HepG2 (cell line): ENCODE measurements around the gene KDM5B. TPM values are rescaled to one million over a fixed set of nuclear protein-coding genes. Genes with fewer than 3 reads are reported as not detected.
A peak's percentile ranks its signal among the peaks of the same experiment; 100 is the strongest.

Experiments used
- AHDC1 ChIP-seq: sonication (generic); formaldehyde crosslinking; IDR thresholded peaks from 2 replicates; pipeline ENCODE4 v1.5.1; 2020; ENCODE audit warnings: mild to moderate bottlenecking, missing genetic modification reagents, borderline replicate concordance
- ARID5B ChIP-seq: IDR thresholded peaks from 2 replicates; pipeline ENCODE4 v1.4.0; 2020; ENCODE audit warnings: mild to moderate bottlenecking, missing genetic modification reagents
- ASH2L ChIP-seq: fragments of 300-600, 200-600 bp; sonication (generic); IDR thresholded peaks from 2 replicates; pipeline ENCODE4 v1.7.0; 2017; ENCODE audit warnings: low read depth, mild to moderate bottlenecking, moderate library complexity, mixed read lengths, low read length; ENCODE audit not compliant: insufficient read length
- ATF7 ChIP-seq, 2 experiments: fragments of 450-650 bp in 1 of 2; sonication (generic) in 1 of 2; formaldehyde crosslinking in 1 of 2; IDR thresholded peaks; 2 replicates each; pipeline versions ENCODE4 v1.4.0 to v1.6.1; 2016 to 2020; ENCODE audit warnings: antibody characterized with exemption in 1 of 2, mild to moderate bottlenecking in 1 of 2, missing genetic modification reagents in 1 of 2
- HMG20B ChIP-seq: conservative IDR thresholded peaks from 2 replicates; pipeline ENCODE4 v1.6.1; 2016; ENCODE audit warnings: missing genetic modification reagents, missing compliant biosample characterization
- NAIF1 ChIP-seq: sonication (generic); formaldehyde crosslinking; IDR thresholded peaks from 2 replicates; pipeline ENCODE4 v1.5.0; 2020; ENCODE audit warnings: mild to moderate bottlenecking, missing genetic modification reagents, borderline replicate concordance
- ZNF235 ChIP-seq: sonication (generic); formaldehyde crosslinking; IDR thresholded peaks from 2 replicates; pipeline ENCODE4 v1.8.1; 2023; ENCODE audit warnings: mild to moderate bottlenecking, missing genetic modification reagents, borderline replicate concordance
- ZNF644 ChIP-seq: IDR thresholded peaks from 2 replicates; pipeline ENCODE4 v1.6.1; 2016; ENCODE audit warnings: low read depth
- ZNF773 ChIP-seq: sonication (generic); formaldehyde crosslinking; IDR thresholded peaks from 2 replicates; pipeline ENCODE4 v1.4.0; 2020; ENCODE audit warnings: missing genetic modification reagents, borderline replicate concordance
- ZSCAN20 ChIP-seq: sonication (generic); formaldehyde crosslinking; IDR thresholded peaks from 2 replicates; pipeline ENCODE4 v1.4.0; 2020; ENCODE audit warnings: missing genetic modification reagents, mild to moderate bottlenecking, borderline replicate concordance
- ZSCAN22 ChIP-seq: sonication (generic); formaldehyde crosslinking; IDR thresholded peaks from 2 replicates; pipeline ENCODE4 v1.4.0; 2020; ENCODE audit warnings: mild to moderate bottlenecking, missing genetic modification reagents
- polyA plus RNA-seq, 8 experiments: library from polyadenylated mRNA; depleted of rRNA in 3 of 8; stranded (reverse) in 7 of 8; unstranded in 1 of 8; fragments of >200 nt; fragmentation: Illumina TruSeq in 4 of 8; extraction: Trizol in 4 of 8; gene quantifications; 2 replicates each; pipeline versions ENCODE4 v1.2.1 to v1.2.3, GENCODE V29; 2011 to 2016; ENCODE audit warnings: low read depth in 4 of 8, missing spikeins in 1 of 8, mixed read lengths in 1 of 8; ENCODE audit not compliant: insufficient read depth in 1 of 8
- total RNA-seq, 5 experiments: library from RNA; depleted of rRNA; stranded (reverse); fragments of >200 nt; fragmentation: Illumina TruSeq; extraction: Trizol; gene quantifications; 2 replicates each; pipeline ENCODE4 v1.2.3, GENCODE V29; 2016; ENCODE audit warnings: low read depth in 1 of 5
- TF ChIP-seq, protein P1 (sequence below): sonication (generic); formaldehyde crosslinking; IDR thresholded peaks from 2 replicates; pipeline ENCODE4 v1.8.0; 2022; ENCODE audit warnings: missing genetic modification reagents, low read depth, mild to moderate bottlenecking, borderline replicate concordance
- TF ChIP-seq, protein P2 (sequence below): IDR thresholded peaks from 2 replicates; pipeline ENCODE4 v1.6.1; 2016; ENCODE audit warnings: low read depth, borderline replicate concordance
- TF ChIP-seq, protein P3 (sequence below): fragments of 450-650 bp; IDR thresholded peaks from 2 replicates; pipeline ENCODE4 v1.6.1; 2017; ENCODE audit warnings: mild to moderate bottlenecking

The KDM5B gene
- total and polyA plus RNA-seq, 2 of the 13 experiments (the other 11 are each of a cell fraction or from before 2014, with no cell fraction given) = 34.2 to 35.4 TPM

DNA sequence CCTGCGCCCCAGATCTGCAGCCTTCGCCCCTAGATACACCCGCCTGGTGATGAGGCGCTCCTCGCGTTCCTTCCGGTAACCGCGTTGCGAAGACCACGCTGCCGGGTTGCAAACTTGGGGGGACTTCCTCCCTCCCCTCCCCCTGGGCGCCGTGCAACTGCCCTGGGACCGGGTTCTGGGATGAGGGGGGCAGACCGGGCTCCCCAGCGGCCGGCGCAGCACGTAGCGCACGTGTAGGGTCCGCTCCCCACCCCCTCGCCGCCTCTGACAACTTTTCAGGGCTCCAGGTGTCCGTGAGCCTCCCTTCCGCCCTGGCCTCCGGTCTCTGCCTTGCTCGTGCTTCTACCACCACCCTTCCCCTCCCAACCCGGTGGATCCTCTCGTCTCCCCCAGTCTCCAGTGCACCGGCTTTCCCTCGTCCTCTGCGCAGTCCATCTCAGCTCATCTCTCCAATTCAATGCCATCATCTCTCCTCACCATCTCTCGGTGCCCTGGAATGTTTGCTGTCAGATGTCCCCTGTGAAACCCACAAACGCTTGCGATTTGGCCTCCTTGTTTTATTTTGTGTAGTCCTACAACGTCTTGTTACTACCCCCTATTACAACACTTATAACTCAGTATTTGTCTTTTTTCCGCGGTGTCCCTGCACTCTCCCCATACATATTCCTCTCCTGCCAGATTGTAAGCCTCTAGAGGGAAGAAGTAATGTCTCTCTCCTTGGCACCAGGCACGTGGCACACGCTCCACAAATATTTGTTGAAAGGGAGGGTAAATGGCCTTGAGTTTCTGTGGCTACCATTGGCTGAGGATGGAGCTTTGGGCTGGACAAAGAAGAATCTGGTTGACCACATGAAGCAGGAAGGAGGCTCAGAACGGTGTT is 3.3 kb upstream of the KDM5B start (continued):
- no peak for TF ChIP-seq HMG20B
- peak; percentile 63 for TF ChIP-seq ARID5B (CRISPR knock-in tag)
- TF ChIP-seq, protein P1, sequence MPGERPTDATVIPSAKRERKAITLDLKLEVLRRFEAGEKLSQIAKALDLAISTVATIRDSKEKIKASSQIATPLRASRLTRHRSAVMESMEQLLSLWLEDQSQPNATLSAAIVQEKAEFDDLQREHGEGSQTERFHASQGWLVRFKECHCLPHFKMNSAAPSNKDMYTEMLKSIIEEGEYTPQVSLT (CRISPR knock-in tag) = no peak
- no peak for TF ChIP-seq ASH2L
- TF ChIP-seq NAIF1 = 0 out of 2 replicates have a peak, but pooled peaks have one; percentile 20
- TF ChIP-seq ZSCAN22 (CRISPR knock-in tag) = 0 out of 2 replicates have a peak, but pooled peaks have one; percentile 38
- TF ChIP-seq, protein P2, sequence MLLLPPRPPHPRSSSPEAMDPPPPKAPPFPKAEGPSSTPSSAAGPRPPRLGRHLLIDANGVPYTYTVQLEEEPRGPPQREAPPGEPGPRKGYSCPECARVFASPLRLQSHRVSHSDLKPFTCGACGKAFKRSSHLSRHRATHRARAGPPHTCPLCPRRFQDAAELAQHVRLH (CRISPR knock-in tag) = no peak
- TF ChIP-seq, protein P3, sequence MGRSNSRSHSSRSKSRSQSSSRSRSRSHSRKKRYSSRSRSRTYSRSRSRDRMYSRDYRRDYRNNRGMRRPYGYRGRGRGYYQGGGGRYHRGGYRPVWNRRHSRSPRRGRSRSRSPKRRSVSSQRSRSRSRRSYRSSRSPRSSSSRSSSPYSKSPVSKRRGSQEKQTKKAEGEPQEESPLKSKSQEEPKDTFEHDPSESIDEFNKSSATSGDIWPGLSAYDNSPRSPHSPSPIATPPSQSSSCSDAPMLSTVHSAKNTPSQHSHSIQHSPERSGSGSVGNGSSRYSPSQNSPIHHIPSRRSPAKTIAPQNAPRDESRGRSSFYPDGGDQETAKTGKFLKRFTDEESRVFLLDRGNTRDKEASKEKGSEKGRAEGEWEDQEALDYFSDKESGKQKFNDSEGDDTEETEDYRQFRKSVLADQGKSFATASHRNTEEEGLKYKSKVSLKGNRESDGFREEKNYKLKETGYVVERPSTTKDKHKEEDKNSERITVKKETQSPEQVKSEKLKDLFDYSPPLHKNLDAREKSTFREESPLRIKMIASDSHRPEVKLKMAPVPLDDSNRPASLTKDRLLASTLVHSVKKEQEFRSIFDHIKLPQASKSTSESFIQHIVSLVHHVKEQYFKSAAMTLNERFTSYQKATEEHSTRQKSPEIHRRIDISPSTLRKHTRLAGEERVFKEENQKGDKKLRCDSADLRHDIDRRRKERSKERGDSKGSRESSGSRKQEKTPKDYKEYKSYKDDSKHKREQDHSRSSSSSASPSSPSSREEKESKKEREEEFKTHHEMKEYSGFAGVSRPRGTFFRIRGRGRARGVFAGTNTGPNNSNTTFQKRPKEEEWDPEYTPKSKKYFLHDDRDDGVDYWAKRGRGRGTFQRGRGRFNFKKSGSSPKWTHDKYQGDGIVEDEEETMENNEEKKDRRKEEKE = no peak
- no peak for TF ChIP-seq ZNF644 (CRISPR knock-in tag)
- no peak for TF ChIP-seq ZNF235
- TF ChIP-seq ATF7 (IDR thresholded peaks at IDR 0.05) = no peak
- TF ChIP-seq ATF7 (CRISPR knock-in tag; IDR thresholded peaks at IDR 0.05) = no peak; the same call in 1 of the 2 replicates
- TF ChIP-seq ZSCAN20 = no peak
- TF ChIP-seq ZNF773 (CRISPR knock-in tag) = no peak
- no peak for TF ChIP-seq AHDC1
